AG04450 (cell line): ENCODE measurements around the gene SAMD4B. TPM values are rescaled to one million over a fixed set of nuclear protein-coding genes. Genes with fewer than 3 reads are reported as not detected.
A peak's percentile ranks its signal among the peaks of the same experiment; 100 is the strongest.

ENCODE experiments used
- CTCF ChIA-PET: fragments of 300-600, 350-600 bp; formaldehyde crosslinking; extraction: SDS; loops from one replicate; lab custom pipeline; 2022; ENCODE audit warnings: antibody characterized with exemption, inconsistent platforms; lab: Charles Lee
- POLR2A ChIA-PET: fragments of 350-600 bp; formaldehyde crosslinking; extraction: SDS; loops from one replicate; lab custom pipeline; 2021; ENCODE audit warnings: antibody characterized with exemption, inconsistent platforms; lab: Yijun Ruan, JAX
- DNase-seq: peaks from one replicate; pipeline ENCODE4 v3.0.0-alpha.2; 2011; ENCODE audit warnings: low read depth, low spot score
- H3K27ac ChIP-seq: one replicate; pipeline ENCODE4 v1.5.1; 2012; ENCODE audit warnings: low read depth, low read length, control low read depth
- H3K27me3 ChIP-seq: one replicate; pipeline ENCODE4 v1.6.0; 2012; ENCODE audit warnings: low read length; ENCODE audit not compliant: control insufficient read depth, insufficient read depth
- H3K4me3 ChIP-seq: 2 replicates; pipeline ENCODE4 v1.5.1; 2011; ENCODE audit warnings: mild to moderate bottlenecking, low read depth, low read length, control low read depth
- H3K9me3 ChIP-seq: 2 replicates; pipeline ENCODE4 v1.5.1; 2012; ENCODE audit warnings: low read length; ENCODE audit not compliant: control insufficient read depth, insufficient read depth
- polyA plus RNA-seq: library from polyadenylated mRNA; depleted of rRNA; stranded (reverse); fragments of >200 nt; gene quantifications from 2 replicates; pipeline ENCODE4 v1.2.3, GENCODE V29; 2011
- TF ChIP-seq, protein P1 (sequence below): IDR thresholded peaks from 2 replicates; pipeline ENCODE4 v1.5.1; 2011; ENCODE audit warnings: low read depth, low read length, control low read depth, inconsistent platforms

Gene SAMD4B
- polyA plus RNA-seq, 1 experiment, result 33.4 TPM

DNA sequence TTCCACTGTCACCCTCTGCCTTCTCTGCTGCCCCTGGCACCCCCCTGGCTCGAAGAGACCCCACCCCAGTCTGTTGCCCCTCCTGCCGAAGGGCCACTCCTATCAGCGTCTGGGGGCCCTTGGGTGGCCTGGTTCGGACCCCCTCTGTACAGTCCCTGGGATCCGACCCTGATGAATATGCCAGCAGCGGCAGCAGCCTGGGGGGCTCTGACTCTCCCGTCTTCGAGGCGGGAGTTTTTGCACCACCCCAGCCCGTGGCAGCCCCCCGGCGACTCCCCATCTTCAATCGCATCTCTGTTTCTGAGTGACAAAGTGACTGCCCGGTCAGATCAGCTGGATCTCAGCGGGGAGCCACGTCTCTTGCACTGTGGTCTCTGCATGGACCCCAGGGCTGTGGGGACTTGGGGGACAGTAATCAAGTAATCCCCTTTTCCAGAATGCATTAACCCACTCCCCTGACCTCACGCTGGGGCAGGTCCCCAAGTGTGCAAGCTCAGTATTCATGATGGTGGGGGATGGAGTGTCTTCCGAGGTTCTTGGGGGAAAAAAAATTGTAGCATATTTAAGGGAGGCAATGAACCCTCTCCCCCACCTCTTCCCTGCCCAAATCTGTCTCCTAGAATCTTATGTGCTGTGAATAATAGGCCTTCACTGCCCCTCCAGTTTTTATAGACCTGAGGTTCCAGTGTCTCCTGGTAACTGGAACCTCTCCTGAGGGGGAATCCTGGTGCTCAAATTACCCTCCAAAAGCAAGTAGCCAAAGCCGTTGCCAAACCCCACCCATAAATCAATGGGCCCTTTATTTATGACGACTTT lies 66.4 kb downstream of the SAMD4B start:
- ChIA-PET CTCF (interaction anchor here (2.7 kb wide), 1 partner anchor 10 kb away, joined by 12 read pairs; no protein-coding TSS in a partner anchor), POLR2A (interaction anchor here (3.7 to 3.8 kb wide), 3 partner anchors 10 to 27 kb away, joined by 20 to 27 read pairs (median 22); partner anchors contain the start of genes MED29, PAF1 and RPS16)
- H3K27ac ChIP-seq, result peak overlapping the region; percentile 57

DNA sequence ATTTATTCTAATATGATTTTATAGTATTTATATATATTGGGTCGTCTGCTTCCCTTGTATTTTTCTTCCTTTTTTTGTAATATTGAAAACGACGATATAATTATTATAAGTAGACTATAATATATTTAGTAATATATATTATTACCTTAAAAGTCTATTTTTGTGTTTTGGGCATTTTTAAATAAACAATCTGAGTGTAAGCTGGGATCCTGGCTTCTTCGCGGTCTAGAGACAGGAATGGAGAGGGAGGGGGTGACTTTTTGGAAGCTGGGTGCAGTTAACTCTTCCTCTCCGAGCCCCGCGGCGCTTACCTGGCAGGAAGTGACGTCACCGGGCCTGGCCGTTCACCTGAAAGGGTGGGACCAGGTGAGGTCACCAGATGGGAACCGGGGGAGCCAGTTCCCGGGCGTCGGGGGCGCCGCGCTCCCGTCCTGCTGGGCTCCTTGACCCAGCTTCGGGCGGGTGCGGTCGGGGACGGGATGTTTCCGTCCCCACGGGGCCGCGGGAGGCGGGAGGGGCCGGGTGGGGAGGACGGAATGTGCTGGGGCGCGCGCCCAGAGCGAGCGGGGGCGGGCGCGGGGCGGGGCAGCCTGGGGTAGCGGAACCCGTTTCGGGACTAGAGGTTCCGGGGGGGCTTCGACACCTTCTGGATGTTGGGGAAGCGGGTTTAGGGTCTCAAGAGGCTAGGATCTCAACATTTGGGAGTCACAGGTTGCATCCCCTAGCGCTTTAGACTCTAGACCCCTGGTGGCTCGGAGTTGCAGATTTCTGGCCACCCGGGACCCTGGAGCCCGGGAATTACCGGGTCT lies 67.2 kb downstream of the SAMD4B start:
- Histone ChIP-seq H3K27ac (peak overlapping the region; percentile 96), H3K9me3 (peaks cover 8% of the 10 kb centered on the region; the same call in 1 of the 2 replicates), H3K27me3 (no peaks in the 10 kb centered on the region), H3K4me3 (peak overlapping the region; percentile 93)
- TF ChIP-seq, protein P1, sequence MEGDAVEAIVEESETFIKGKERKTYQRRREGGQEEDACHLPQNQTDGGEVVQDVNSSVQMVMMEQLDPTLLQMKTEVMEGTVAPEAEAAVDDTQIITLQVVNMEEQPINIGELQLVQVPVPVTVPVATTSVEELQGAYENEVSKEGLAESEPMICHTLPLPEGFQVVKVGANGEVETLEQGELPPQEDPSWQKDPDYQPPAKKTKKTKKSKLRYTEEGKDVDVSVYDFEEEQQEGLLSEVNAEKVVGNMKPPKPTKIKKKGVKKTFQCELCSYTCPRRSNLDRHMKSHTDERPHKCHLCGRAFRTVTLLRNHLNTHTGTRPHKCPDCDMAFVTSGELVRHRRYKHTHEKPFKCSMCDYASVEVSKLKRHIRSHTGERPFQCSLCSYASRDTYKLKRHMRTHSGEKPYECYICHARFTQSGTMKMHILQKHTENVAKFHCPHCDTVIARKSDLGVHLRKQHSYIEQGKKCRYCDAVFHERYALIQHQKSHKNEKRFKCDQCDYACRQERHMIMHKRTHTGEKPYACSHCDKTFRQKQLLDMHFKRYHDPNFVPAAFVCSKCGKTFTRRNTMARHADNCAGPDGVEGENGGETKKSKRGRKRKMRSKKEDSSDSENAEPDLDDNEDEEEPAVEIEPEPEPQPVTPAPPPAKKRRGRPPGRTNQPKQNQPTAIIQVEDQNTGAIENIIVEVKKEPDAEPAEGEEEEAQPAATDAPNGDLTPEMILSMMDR, result 0 out of 2 replicates have a peak, but pooled peaks have one; percentile 7
- ChIA-PET CTCF (interaction anchor here (0.6 to 2.7 kb wide), 2 partner anchors 11 to 35 kb away, joined by 7 to 12 read pairs; no protein-coding TSS in a partner anchor), POLR2A (interaction anchor here (3.8 kb wide), 2 partner anchors 11 to 18 kb away, joined by 22 to 27 read pairs; partner anchors contain the start of genes MED29 and PAF1)
- no peak for DNase-seq

More for the DNA sequence above, 66.4 kb downstream of the SAMD4B start:
- Histone ChIP-seq H3K4me3 (peak overlapping the region; percentile 93), H3K27me3 (no peaks in the 10 kb centered on the region), H3K9me3 (peaks cover 8% of the 10 kb centered on the region; the same call in 1 of the 2 replicates)
- DNase-seq, result no peak
- TF ChIP-seq, protein P1, result no peak

DNA sequence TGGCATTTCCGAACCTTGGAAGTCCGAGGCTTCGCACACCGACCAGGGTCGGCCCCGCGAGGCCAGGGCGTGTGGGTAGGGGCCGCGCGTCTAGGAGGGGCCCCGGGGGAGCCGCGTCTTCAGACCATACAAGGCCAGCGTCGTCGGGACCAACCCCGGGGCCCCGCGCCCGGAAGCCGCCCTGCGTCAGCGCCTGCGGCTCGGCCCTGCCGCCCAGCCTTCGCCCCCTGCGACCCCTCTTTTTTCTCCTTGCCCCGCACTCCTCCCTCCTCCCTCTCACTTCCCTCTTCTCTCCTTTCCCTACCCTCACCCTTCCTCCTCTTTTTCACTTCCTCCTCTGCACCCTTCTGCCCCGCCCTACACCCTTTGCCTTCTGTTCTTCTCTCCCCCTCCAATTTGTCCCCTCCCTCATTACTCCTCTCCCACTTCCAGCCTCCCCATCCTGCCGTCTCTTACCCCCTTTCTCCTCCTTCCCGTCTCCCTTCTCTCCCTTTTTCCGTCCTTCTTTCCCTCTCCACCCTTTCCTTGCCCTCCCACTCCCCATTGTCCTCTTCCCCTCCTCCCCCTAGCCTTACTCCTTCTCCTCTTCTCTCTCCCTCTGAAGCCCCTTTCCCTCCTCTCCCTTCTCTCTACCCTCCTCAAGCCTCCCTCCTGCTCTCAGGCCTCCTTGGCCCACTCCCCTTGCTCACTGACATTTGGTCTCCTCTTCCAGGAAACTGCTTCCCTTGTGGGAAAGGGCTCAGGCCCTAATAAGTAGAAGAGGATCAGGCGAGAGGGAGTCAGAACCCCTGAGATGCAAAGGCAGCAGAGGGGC lies 68.0 kb downstream of the SAMD4B start:
- ChIA-PET POLR2A (no interaction called here), CTCF (no interaction called here)
- TF ChIP-seq, protein P1, result no peak
- Histone ChIP-seq H3K27ac (peak overlapping the region; percentile 96), H3K4me3 (peak overlapping the region; percentile 93), H3K9me3 (peaks cover 8% of the 10 kb centered on the region; the same call in 1 of the 2 replicates), H3K27me3 (no peaks in the 10 kb centered on the region)
- DNase-seq, result no peak

DNA sequence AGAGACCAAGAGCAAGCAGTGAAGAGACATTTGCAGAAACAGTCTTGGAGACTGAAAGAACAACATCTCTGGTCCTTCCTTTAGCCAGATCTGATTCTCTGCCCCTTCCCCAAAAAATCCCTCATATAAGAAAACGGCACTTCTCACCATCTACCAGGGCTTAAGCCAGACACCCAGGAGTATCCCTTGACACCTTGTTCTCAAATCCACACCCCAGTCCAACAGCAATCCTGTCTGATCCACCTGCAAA lies 68.5 kb downstream of the SAMD4B start:
- CTCF ChIA-PET, result interaction anchor here (1.5 to 2.2 kb wide), 2 partner anchors 9 to 13 kb away, joined by 14 to 67 read pairs; no protein-coding TSS in a partner anchor
- H3K4me3 ChIP-seq, result peak overlapping the region; percentile 93; the same call in 1 of the 2 replicates
- POLR2A ChIA-PET, result interaction anchor here (2.1 to 2.3 kb wide), 3 partner anchors 18 to 25 kb away, joined by 10 to 27 read pairs (median 11); partner anchors contain the start of genes MED29, PAF1 and RPS16
- peaks cover 8% of the 10 kb centered on the region; the same call in 1 of the 2 replicates for H3K9me3 ChIP-seq
- TF ChIP-seq, protein P1, result no peak
- peak overlapping the region; percentile 96 for H3K27ac ChIP-seq
- H3K27me3 ChIP-seq, result no peaks in the 10 kb centered on the region
- DNase-seq, result no peak
